Small intestine (tissue), 7 donors: ENCODE data around the gene NT5C1A. TPM values are rescaled to one million over a fixed set of nuclear protein-coding genes. Genes with fewer than 3 reads are reported as not detected.

Experiments
- DNase-seq, 2 donors: peaks; one replicate each; pipeline versions ENCODE4 v3.0.0 to v3.0.0-alpha.2; 2013
- FAIRE-seq: peaks from 2 replicates; lab custom pipeline; 2012; peaks lifted over from hg19 to GRCh38; lab: Jason Lieb, UNC
- H3K27ac ChIP-seq, 3 donors: one replicate each; pipeline ENCODE4 v1.5.1; 2013; ENCODE audit warnings: low read length in 2 of 3, mild to moderate bottlenecking in 2 of 3, control low read depth in 1 of 3, inconsistent platforms in 1 of 3, low read depth in 1 of 3, moderate library complexity in 1 of 3
- H3K27me3 ChIP-seq, 3 donors: one replicate each; pipeline ENCODE4 v1.6.1; 2013; ENCODE audit warnings: low read length in 3 of 3, inconsistent platforms in 1 of 3; ENCODE audit not compliant: control insufficient read depth in 3 of 3, insufficient read depth in 3 of 3
- H3K36me3 ChIP-seq, 3 donors: one replicate each; pipeline ENCODE4 v1.6.1; 2013; ENCODE audit warnings: low read length in 3 of 3, inconsistent platforms in 1 of 3, low read depth in 1 of 3, mild to moderate bottlenecking in 1 of 3, moderate library complexity in 1 of 3; ENCODE audit not compliant: control insufficient read depth in 3 of 3, insufficient read depth in 2 of 3
- H3K4me1 ChIP-seq, 3 donors: one replicate each; pipeline ENCODE4 v1.6.1; 2013; ENCODE audit warnings: low read length in 2 of 3, inconsistent platforms in 1 of 3, low read depth in 1 of 3, mild to moderate bottlenecking in 1 of 3, moderate library complexity in 1 of 3; ENCODE audit not compliant: control insufficient read depth in 3 of 3, insufficient read depth in 2 of 3
- H3K4me3 ChIP-seq, 3 donors: one replicate each; pipeline ENCODE4 v1.5.1; 2013; ENCODE audit warnings: low read length in 3 of 3, control low read depth in 1 of 3, inconsistent platforms in 1 of 3, low read depth in 1 of 3, mild to moderate bottlenecking in 1 of 3, moderate library complexity in 1 of 3
- H3K9me3 ChIP-seq, 2 donors: one replicate each; pipeline ENCODE4 v1.6.1; 2013; ENCODE audit warnings: low read depth in 1 of 2, low read length in 1 of 2; ENCODE audit not compliant: control insufficient read depth in 2 of 2, insufficient read depth in 1 of 2
- WGBS, 3 donors: extraction: QIAGEN DNeasy Blood & Tissue Kit; methylation state at CpG; one replicate each; pipeline ENCODE4 v1.1.7; 2013; 5-methylcytosine and 5-hydroxymethylcytosine counted together
- polyA plus RNA-seq, 4 donors: library from polyadenylated mRNA; stranded (reverse) in 3 of 4; unstranded in 1 of 4; fragments of 200-250 nt in 3 of 4; fragments of 120-200 nt in 1 of 4; gene quantifications; one replicate each; pipeline versions ENCODE4 v1.2.1 to v1.2.3, GENCODE V29; 2013
- donor health status: healthy with polysubstance abuse.
- donor health status: control.
- donor health status: control.
- donor health status: Bipolar disorder and iron deficiency.
- donor health status: healthy.

Gene NT5C1A
- polyA plus RNA-seq, 4 donors = 0.12 to 0.16 TPM; not detected in 2

DNA sequence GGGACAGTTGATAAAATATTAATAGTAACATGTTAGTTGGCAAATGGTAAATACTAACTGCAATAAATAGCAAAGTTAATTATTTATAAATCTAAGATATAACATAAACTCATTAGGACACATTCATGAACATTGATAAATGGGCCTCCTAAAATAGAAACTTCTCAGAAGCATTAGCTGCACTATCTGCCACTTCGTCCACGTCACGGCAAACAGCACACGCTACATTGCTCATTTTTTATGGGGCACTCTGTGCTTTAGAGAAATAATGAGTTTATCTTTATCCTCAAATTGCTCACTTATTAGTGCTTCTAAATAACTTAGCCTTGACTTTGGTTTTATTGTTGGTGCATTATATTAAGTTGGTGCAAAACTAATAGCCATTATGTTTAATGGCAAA is 35.6 kb upstream of the NT5C1A start:
- Histone ChIP-seq H3K36me3 (no peaks in the 10 kb centered on the region), H3K4me1 (peaks cover 0 to 7% (median 4%) of the 10 kb centered on the region in 3 donors), H3K4me3 (no peak overlapping the region), H3K9me3 (no peaks in the 10 kb centered on the region), H3K27me3 (peaks cover 0 to 3% (median 0%) of the 10 kb centered on the region in 3 donors), H3K27ac (no peak overlapping the region)
- DNase-seq = peak; percentile 12 to 80
- FAIRE-seq = peak; percentile 5
- WGBS, 3 donors = 25 to 59% (median 53%) methylated on average over 4 of the region's 4 CpGs

- Histone ChIP-seq H3K27ac (no peak overlapping the region), H3K4me3 (no peak overlapping the region), H3K4me1 (peaks cover 0 to 23% (median 1%) of the 10 kb centered on the region in 3 donors), H3K9me3 (no peaks in the 10 kb centered on the region), H3K27me3 (peaks cover 0 to 5% (median 0%) of the 10 kb centered on the region in 3 donors), H3K36me3 (no peaks in the 10 kb centered on the region)
- DNase-seq = no peak
- FAIRE-seq = no peak
- 90 to 100% (median 94%) methylated on average over 1 of the region's 1 CpG for WGBS, 3 donors
These were observed 32.9 kb upstream of the NT5C1A start for GRCh38 chr1:39704757-39705156.

- peak overlapping the region in 1 of 3 donors; percentile 27 for H3K4me3 ChIP-seq
- 9 to 20% (median 14%) methylated on average over 11 to 12 of the region's 12 CpGs for WGBS, 3 donors
- H3K4me1 ChIP-seq = peaks cover 0 to 19% (median 0%) of the 10 kb centered on the region in 3 donors
- peak; percentile 61 to 62 for DNase-seq
- FAIRE-seq = no peak
- H3K27me3 ChIP-seq = peaks cover 0 to 15% (median 2%) of the 10 kb centered on the region in 3 donors
- H3K36me3 ChIP-seq = no peaks in the 10 kb centered on the region
- H3K27ac ChIP-seq = peak overlapping the region in 1 of 3 donors; percentile 31
- peaks cover 0 to 3% of the 10 kb centered on the region in 2 donors for H3K9me3 ChIP-seq
These were observed 29.1 kb upstream of the NT5C1A start for GRCh38 chr1:39701049-39701439.

DNA sequence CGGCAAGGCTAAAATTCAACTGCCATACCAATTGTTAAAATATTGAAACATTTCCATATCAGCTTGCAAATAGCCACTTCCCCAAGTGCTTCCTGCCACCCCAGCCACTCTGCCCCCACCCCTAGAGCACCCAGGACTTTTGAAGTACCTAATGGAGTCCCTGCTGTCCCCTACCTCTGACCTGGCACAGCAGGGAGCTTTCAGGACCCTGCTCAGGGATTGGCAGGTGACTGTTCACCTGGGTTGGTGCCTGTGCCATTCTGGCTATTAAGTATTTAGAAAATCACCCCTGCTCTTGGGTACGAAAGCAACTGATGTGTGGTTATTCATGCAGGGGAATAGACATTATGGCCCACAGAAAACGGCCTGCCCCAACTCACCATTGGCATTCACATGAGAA is 28.4 kb upstream of the NT5C1A start:
- 52 to 92% (median 77%) methylated on average over 3 of the region's 3 CpGs for WGBS, 3 donors
- Histone ChIP-seq H3K27me3 (peaks cover 0 to 17% (median 2%) of the 10 kb centered on the region in 3 donors), H3K36me3 (no peaks in the 10 kb centered on the region), H3K9me3 (peaks cover 0 to 3% of the 10 kb centered on the region in 2 donors), H3K27ac (no peak overlapping the region), H3K4me3 (no peak overlapping the region), H3K4me1 (peaks cover 0 to 19% (median 0%) of the 10 kb centered on the region in 3 donors)
- no peak for FAIRE-seq
- no peak for DNase-seq

DNA sequence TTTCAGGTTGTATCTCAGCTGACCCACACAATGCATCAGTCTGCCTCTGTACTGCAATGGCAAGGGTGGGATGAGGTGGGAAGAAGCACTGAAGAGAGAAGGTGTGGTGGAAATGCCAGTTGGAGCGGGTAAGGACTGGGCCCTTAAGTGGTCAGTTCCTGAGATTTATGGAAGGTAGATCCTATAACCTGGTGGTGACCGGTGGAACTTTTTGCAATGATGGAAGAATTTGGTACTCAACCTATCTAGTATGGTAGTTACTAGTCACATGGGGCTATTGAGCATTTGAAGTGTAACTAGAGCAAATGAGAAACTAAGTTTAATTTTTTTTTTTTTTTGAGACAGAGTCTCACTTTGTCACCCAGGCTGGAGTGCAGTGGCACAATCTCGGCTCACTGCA is 27.5 kb upstream of the NT5C1A start:
- Histone ChIP-seq H3K27me3 (peaks cover 0 to 26% (median 2%) of the 10 kb centered on the region in 3 donors), H3K4me1 (peaks cover 0 to 19% (median 0%) of the 10 kb centered on the region in 3 donors), H3K9me3 (peaks cover 0 to 3% of the 10 kb centered on the region in 2 donors), H3K27ac (no peak overlapping the region), H3K4me3 (no peak overlapping the region), H3K36me3 (no peaks in the 10 kb centered on the region)
- WGBS, 3 donors = 82 to 98% (median 93%) methylated on average over 2 of the region's 3 CpGs
- DNase-seq (no peak), FAIRE-seq (no peak)

GRCh38 chr1:39698568-39698967 is 26.7 kb upstream of the NT5C1A start:
- Histone ChIP-seq H3K4me3 (no peak overlapping the region), H3K27ac (no peak overlapping the region), H3K9me3 (peaks cover 0 to 3% of the 10 kb centered on the region in 2 donors), H3K4me1 (peaks cover 0 to 19% (median 0%) of the 10 kb centered on the region in 3 donors), H3K27me3 (peaks cover 0 to 35% (median 2%) of the 10 kb centered on the region in 3 donors), H3K36me3 (no peaks in the 10 kb centered on the region)
- DNase-seq (no peak), FAIRE-seq (no peak)
- 89 to 94% (median 90%) methylated on average over 4 of the region's 4 CpGs for whole genome bisulfite sequencing, 3 donors

DNA sequence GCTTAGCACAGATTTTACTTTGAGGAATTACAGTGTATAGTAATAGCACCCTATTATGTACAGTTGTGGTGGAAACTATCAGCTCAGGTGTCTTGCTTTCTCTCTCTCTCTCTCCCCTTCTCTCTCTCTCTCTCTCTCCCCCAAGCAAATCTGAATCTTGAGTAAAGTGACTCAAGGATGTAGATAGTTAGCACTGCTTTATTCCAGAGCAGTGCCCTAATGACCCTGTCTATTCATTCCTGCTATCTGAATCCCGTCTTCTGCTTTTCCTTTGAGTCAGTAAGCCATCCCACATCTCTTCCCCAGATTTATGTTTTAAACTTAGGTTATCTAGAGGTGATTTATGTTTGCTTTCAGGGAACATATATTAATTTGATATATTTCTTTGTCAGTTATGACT is 24.5 kb upstream of the NT5C1A start:
- DNase-seq (no peak), FAIRE-seq (no peak)
- 25 to 38% (median 36%) methylated on average over 1 of the region's 1 CpG for WGBS, 3 donors
- no peak overlapping the region for H3K27ac ChIP-seq
- H3K27me3 ChIP-seq = peaks cover 6 to 56% (median 7%) of the 10 kb centered on the region in 3 donors
- no peak overlapping the region for H3K4me3 ChIP-seq
- no peaks in the 10 kb centered on the region for H3K36me3 ChIP-seq
- H3K9me3 ChIP-seq = peaks cover 0 to 3% of the 10 kb centered on the region in 2 donors
- H3K4me1 ChIP-seq = peaks cover 2 to 24% (median 4%) of the 10 kb centered on the region in 3 donors

- H3K36me3 ChIP-seq = no peaks in the 10 kb centered on the region
- no peak overlapping the region for H3K27ac ChIP-seq
- H3K4me1 ChIP-seq = peaks cover 3 to 16% (median 7%) of the 10 kb centered on the region in 3 donors
- FAIRE-seq = no peak
- H3K27me3 ChIP-seq = peaks cover 4 to 68% (median 7%) of the 10 kb centered on the region in 3 donors
- DNase-seq = no peak
- H3K4me3 ChIP-seq = no peak overlapping the region
- WGBS, 3 donors = 10 to 41% (median 13%) methylated on average over 1 of the region's 1 CpG
- H3K9me3 ChIP-seq = peaks cover 0 to 3% of the 10 kb centered on the region in 2 donors
These were observed 23.1 kb upstream of the NT5C1A start for GRCh38 chr1:39695016-39695415.

GRCh38 chr1:39694026-39694425 is 22.1 kb upstream of the NT5C1A start:
- no peak for FAIRE-seq
- 94 to 100% (median 95%) methylated on average over 1 of the region's 1 CpG for whole genome bisulfite sequencing, 3 donors

More at GRCh38 chr1:39694026-39694425, 22.1 kb upstream of the NT5C1A start:
- no peak for DNase-seq
- no peak overlapping the region for H3K4me3 ChIP-seq
- no peak overlapping the region for H3K27ac ChIP-seq
- H3K9me3 ChIP-seq = peaks cover 0 to under 1% of the 10 kb centered on the region in 2 donors
- H3K36me3 ChIP-seq = no peaks in the 10 kb centered on the region
- H3K27me3 ChIP-seq = peaks cover 6 to 78% (median 7%) of the 10 kb centered on the region in 3 donors
- peaks cover 3 to 16% (median 7%) of the 10 kb centered on the region in 3 donors for H3K4me1 ChIP-seq
